Panc1 (cell line): ENCODE measurements around the gene IFFO2.

Source experiments
- POLR2AphosphoS5 ChIP-seq: IDR thresholded peaks from 2 replicates; pipeline ENCODE4 v1.6.1; 2012; ENCODE audit warnings: mild to moderate bottlenecking, low read depth, low read length, moderate library complexity
- REST ChIP-seq, 2 experiments: IDR thresholded peaks; 2 replicates each; pipeline ENCODE4 v1.6.1; 2011 to 2012; ENCODE audit warnings: low read depth in 2 of 2, control low read depth in 1 of 2, low read length in 1 of 2, mild to moderate bottlenecking in 1 of 2, moderate library complexity in 1 of 2; ENCODE audit not compliant: insufficient read depth in 1 of 2
- SIN3A ChIP-seq: IDR thresholded peaks from 2 replicates; pipeline ENCODE4 v1.6.1; 2012; ENCODE audit warnings: low read depth, mild to moderate bottlenecking, low read length, moderate library complexity, borderline replicate concordance; ENCODE audit not compliant: insufficient read depth
- TCF7L2 ChIP-seq: IDR thresholded peaks from 2 replicates; pipeline ENCODE4 v1.6.1; 2011; ENCODE audit warnings: mild to moderate bottlenecking, low read depth, low read length, inconsistent platforms
- TF ChIP-seq, protein P1 (sequence below): fragments of 450-650 bp; IDR thresholded peaks from 2 replicates; pipeline ENCODE4 v1.5.1; 2017; ENCODE audit warnings: mild to moderate bottlenecking

DNA sequence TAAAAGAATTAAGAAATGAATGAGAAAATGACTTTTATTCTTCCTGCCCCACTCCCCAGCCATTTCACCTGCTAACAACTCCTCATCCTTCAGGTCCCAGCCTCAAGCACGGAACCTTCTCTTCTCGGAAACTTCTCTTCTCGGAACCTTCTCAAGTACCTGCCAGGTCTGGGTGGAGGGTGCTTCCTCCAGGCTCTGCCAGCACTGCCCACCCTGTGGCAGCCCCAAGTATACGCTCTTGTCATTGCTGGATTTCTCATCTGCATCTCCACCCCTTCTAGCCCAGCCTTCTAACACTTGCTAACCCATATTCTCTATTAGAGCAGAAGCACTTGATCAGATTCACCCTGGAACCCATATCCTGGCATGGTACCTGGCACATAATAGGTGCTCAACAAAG lies 3.9 kb upstream of the IFFO2 start:
- TF ChIP-seq, protein P1, sequence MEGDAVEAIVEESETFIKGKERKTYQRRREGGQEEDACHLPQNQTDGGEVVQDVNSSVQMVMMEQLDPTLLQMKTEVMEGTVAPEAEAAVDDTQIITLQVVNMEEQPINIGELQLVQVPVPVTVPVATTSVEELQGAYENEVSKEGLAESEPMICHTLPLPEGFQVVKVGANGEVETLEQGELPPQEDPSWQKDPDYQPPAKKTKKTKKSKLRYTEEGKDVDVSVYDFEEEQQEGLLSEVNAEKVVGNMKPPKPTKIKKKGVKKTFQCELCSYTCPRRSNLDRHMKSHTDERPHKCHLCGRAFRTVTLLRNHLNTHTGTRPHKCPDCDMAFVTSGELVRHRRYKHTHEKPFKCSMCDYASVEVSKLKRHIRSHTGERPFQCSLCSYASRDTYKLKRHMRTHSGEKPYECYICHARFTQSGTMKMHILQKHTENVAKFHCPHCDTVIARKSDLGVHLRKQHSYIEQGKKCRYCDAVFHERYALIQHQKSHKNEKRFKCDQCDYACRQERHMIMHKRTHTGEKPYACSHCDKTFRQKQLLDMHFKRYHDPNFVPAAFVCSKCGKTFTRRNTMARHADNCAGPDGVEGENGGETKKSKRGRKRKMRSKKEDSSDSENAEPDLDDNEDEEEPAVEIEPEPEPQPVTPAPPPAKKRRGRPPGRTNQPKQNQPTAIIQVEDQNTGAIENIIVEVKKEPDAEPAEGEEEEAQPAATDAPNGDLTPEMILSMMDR: no peak
- TF ChIP-seq POLR2AphosphoS5 (no peak), SIN3A (no peak), REST (IDR thresholded peaks at IDR 0.05; ENCODE audit: insufficient read depth in 1 of 2, low read depth in 2 of 2, low read length in 1 of 2) (no peak), TCF7L2 (no peak)
